Mucosa of descending colon (tissue), 3 donors: Measurements from ENCODE around the gene DNAH8. TPM values are rescaled to one million over a fixed set of nuclear protein-coding genes. Genes with fewer than 3 reads are reported as not detected.

Source experiments
- ATAC-seq: fragments of 200-7000 bp; cut with Tn5 transposase; one replicate; pipeline ENCODE4 v1.9.1; 2020; ENCODE audit warnings: mild to moderate bottlenecking, moderate library complexity
- DNase-seq, 3 donors: peaks; one replicate each; pipeline ENCODE4 v3.0.0-alpha.2; 2020
- H3K36me3 ChIP-seq: fragments of 200-600 bp; one replicate; pipeline ENCODE4 v1.8.0; 2021; ENCODE audit warnings: low read depth, mild to moderate bottlenecking
- H3K4me1 ChIP-seq: fragments of 200-600 bp; one replicate; pipeline ENCODE4 v1.8.0; 2021; ENCODE audit warnings: low read depth, mild to moderate bottlenecking
- H3K4me3 ChIP-seq: fragments of 200-600 bp; one replicate; pipeline ENCODE4 v1.8.0; 2021; ENCODE audit warnings: mild to moderate bottlenecking
- H3K9me3 ChIP-seq: fragments of 200-600 bp; one replicate; pipeline ENCODE4 v1.8.0; 2021; ENCODE audit warnings: mild to moderate bottlenecking
- intact Hi-C, 2 donors: fragments of 100-400 bp; cut with DNase I in 1 of 2; cut with micrococcal nuclease in 1 of 2; formaldehyde crosslinking; loops; one replicate each; pipeline versions ENCODE4 v1.11.0 to v1.11.1; 2022; cut with DNase I, micrococcal nuclease
- total RNA-seq, 3 donors: library from RNA; stranded (reverse); fragmentation: NEBNext Ultra II Directional in 2 of 3; extraction: Animal tissue kit (Norgen Biotek cat#: 25700) in 2 of 3; gene quantifications; one replicate each; pipeline versions ENCODE4 v1.2.1 to v1.2.4, GENCODE V29; 2021 to 2023
- TF ChIP-seq, protein P1 (sequence below): fragments of 200-600 bp; IDR thresholded peaks from one replicate; pipeline ENCODE4 v1.8.0; 2022; ENCODE audit warnings: antibody characterized with exemption, mild to moderate bottlenecking
- donor health status: DM: no; HTN: no; CAD: no; lungs with moderate emphysema.
- donor health status: DM: no; HTN: no; CAD: no.
- donor health status: DM: no; HTN: yes; CAD: no.

Gene DNAH8
- total RNA-seq, 3 donors from 2014 or later: 0.03 TPM; not detected in 1

DNA sequence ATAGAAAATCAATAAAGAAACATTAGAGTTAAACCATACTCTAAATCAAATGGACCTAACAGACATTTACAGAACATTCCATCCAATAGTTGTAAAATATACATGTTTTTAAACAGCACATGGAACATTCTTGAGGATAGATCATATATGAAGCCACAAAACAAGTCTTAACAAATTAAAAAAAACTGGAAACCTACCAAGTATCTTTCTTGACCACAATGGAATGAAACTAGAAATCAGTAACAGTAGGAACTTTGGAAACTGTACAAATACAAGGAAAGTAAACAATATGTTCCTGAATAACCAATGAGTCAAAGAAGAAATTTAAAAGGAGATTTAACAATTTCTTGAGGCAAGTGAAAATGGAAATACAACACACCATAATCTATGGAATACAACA lies 242.3 kb downstream of the DNAH8 start:
- H3K4me3 ChIP-seq: no peak overlapping the region
- no peaks in the 10 kb centered on the region for H3K9me3 ChIP-seq
- ATAC-seq (no peak), DNase-seq (no peak)
- TF ChIP-seq, protein P1, sequence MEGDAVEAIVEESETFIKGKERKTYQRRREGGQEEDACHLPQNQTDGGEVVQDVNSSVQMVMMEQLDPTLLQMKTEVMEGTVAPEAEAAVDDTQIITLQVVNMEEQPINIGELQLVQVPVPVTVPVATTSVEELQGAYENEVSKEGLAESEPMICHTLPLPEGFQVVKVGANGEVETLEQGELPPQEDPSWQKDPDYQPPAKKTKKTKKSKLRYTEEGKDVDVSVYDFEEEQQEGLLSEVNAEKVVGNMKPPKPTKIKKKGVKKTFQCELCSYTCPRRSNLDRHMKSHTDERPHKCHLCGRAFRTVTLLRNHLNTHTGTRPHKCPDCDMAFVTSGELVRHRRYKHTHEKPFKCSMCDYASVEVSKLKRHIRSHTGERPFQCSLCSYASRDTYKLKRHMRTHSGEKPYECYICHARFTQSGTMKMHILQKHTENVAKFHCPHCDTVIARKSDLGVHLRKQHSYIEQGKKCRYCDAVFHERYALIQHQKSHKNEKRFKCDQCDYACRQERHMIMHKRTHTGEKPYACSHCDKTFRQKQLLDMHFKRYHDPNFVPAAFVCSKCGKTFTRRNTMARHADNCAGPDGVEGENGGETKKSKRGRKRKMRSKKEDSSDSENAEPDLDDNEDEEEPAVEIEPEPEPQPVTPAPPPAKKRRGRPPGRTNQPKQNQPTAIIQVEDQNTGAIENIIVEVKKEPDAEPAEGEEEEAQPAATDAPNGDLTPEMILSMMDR: no peak
- intact Hi-C loops: no loop called here
- H3K36me3 ChIP-seq: no peaks in the 10 kb centered on the region
- no peaks in the 10 kb centered on the region for H3K4me1 ChIP-seq

DNA sequence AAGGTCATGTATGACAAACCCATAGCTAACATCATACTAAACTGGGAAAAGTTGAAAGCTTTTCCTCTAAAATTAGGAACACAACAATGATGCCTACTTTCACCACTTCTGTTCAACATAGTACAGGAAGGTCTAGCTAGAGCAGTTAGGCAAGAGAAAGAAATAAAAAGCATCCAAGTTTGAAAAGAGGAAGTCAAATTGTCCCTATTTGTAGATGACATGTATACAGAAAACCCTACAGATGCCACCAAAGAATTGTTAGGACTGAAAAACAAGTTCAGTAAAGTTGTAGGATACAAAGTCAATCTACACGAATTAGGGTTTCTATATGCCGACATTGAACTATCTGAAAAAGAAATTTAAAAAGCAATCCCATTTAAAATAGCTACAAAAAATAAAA lies 244.0 kb downstream of the DNAH8 start:
- Histone ChIP-seq H3K4me1 (no peaks in the 10 kb centered on the region), H3K36me3 (no peaks in the 10 kb centered on the region), H3K9me3 (no peaks in the 10 kb centered on the region), H3K4me3 (no peak overlapping the region)
- TF ChIP-seq, protein P1: no peak
- intact Hi-C loops: no loop called here
- DNase-seq (no peak), ATAC-seq (no peak)

DNA sequence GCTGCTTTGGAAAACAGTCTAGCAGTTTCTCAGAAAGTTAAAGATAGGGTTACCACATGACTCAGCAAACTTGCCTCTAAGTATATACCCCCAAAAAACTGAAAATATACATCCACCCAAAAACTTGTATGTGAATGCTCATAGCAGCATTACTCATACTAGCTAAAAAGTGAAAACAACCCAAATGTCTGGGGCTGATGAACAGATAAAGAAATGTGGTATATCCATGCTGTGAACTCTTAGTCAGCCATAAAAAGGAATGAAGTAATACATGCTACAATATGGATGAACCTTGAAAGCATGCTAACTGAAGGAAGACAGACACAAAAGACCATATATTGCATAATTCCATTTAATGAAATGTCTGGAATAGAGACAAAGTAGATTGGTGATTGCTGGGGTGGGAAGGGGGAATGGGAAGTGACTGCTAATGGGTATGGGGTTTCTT lies 253.6 kb downstream of the DNAH8 start:
- Histone ChIP-seq H3K4me3 (no peak overlapping the region), H3K4me1 (no peaks in the 10 kb centered on the region), H3K36me3 (no peaks in the 10 kb centered on the region), H3K9me3 (no peaks in the 10 kb centered on the region)
- no peak for ATAC-seq
- intact Hi-C loops: no loop called here
- TF ChIP-seq, protein P1: no peak
- no peak for DNase-seq

DNA sequence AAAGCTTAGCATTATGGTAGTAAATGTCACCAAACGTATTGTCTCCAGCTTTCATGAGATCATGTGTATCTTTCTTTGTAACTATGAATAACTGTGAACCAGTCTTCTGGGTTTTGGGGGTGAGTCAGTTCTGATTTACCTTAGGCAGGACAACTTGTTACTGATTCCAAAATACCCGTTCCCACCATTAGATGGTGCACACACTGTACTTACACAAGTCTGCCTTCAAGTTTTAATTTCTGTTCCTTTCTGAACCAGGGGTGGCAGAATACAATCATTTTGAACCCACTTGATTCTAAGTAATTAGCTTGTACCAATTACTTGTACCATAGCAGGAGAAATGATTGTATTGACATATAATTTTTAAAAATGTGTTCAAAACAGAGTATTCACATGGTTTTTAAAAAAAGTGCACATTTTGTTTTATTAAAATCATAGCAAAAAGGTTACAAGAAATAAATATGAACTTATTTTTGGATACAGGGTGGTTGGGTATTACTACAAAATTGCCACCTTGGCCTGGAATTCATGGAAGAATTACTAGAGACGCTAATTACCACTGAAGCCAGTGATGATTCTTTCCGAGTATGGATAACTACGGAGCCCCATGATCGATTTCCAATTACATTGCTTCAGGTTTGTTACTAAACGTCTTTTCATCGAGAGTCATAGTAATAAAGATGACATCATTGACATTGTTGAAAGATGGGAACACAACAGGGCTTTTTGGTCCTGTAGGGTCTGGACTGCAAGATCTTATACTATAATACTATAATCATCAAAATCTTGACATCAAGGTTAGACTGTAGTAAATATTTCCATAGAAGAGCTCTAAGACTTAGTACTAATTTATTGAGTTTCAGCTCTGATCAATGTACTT lies 258.3 kb downstream of the DNAH8 start:
- intact Hi-C loops: loop anchor here in 1 of 2 donors (10.0 kb wide), 1 partner anchor 331 kb away; no protein-coding TSS in a partner anchor
- no peaks in the 10 kb centered on the region for H3K36me3 ChIP-seq
- no peak overlapping the region for H3K4me3 ChIP-seq
- H3K4me1 ChIP-seq: no peaks in the 10 kb centered on the region
- TF ChIP-seq, protein P1: no peak
- DNase-seq (peak in 1 of 3 donors; percentile 49), ATAC-seq (peak; percentile 42)
- no peaks in the 10 kb centered on the region for H3K9me3 ChIP-seq

DNA sequence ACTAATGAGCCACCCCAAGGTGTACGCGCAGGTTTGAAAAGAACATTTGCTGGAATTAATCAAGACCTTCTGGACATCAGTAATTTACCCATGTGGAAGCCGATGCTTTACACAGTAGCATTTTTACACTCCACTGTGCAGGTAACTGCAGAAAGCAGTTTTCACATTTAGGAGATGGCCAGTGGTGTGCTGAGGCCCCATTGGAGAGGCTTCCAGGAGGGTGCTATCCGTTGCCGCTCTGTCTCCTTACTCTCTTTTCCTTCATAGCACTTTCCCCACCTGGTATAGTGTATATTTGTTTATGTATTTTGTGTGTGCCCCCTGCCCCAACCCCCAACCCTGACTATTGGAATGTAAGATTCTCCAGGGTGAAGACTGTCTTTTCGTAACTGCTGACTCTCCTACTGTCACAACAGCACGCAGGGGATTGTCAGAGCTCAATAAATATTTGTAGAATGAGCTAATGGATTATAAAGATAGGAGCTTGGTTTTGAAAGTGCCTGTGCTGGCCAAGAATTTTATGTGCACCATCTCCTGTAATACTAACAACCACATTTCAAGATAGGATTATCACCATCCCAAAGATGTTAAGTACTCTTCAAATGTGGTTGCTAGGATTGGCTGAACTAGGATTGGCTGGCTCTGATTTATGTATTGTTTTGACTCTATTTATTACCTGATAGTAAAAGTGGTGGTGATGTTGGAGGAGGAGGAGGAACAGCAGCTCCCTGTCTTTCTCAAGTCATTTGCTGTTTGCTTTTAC lies 259.5 kb downstream of the DNAH8 start:
- intact Hi-C loops: loop anchor here in 1 of 2 donors (10.0 kb wide), 1 partner anchor 330 kb away; no protein-coding TSS in a partner anchor
- H3K4me3 ChIP-seq: no peak overlapping the region
- TF ChIP-seq, protein P1: no peak
- ATAC-seq: no peak
- H3K4me1 ChIP-seq: no peaks in the 10 kb centered on the region
- H3K36me3 ChIP-seq: no peaks in the 10 kb centered on the region
- DNase-seq: no peak
- H3K9me3 ChIP-seq: no peaks in the 10 kb centered on the region
